ENCODE data around the gene CTSA. TPM values are rescaled to one million over a fixed set of nuclear protein-coding genes. Genes with fewer than 3 reads are reported as not detected.

CTSA gene
- total RNA-seq = 310 and 318 TPM in 2 replicates
- long read RNA-seq, transcript CTSA-203 (14 exons, 1,972 nt) = minor isoform, 96 of 1,258 reads
- long read RNA-seq, transcript CTSA-204 (15 exons, 2,149 nt) = major isoform, 1,027 of 1,258 reads
- long read RNA-seq, transcript CTSA-201 (15 exons, 1,898 nt) = minor isoform, 71 of 1,258 reads
- long read RNA-seq, partial matches to known transcripts = 29 of 1,258 reads
- long read RNA-seq, other reads (novel, unspliced or antisense) = 27 of 1,258 reads

GRCh38 chr20:45890985-45891983 lies at the start of gene CTSA, which contains the start of gene NEURL2:
CTSA (plus strand) TSS chr20:45891335; CDS start chr20:45891569, 234 bp downstream.
NEURL2 (minus strand) TSS chr20:45891208; CDS start chr20:45890991, 217 bp downstream.
- Mint-ChIP-seq H3K4me1 (ENCODE audit: unreplicated experiment) (peaks cover 19% of the 10 kb centered on the region), H3K36me3 (ENCODE audit: unreplicated experiment) (peaks cover 8% of the 10 kb centered on the region), H3K4me3 (ENCODE audit: unreplicated experiment) (peak within 1 kb of the TSS; percentile 88), H3K27me3 (ENCODE audit: unreplicated experiment) (no peaks in the 10 kb centered on the region), H3K27ac (ENCODE audit: unreplicated experiment) (peak within 1 kb of the TSS; percentile 93), H3K9me3 (ENCODE audit: unreplicated experiment) (no peaks in the 10 kb centered on the region)
- DNase-seq (ENCODE audit: extremely low spot score, unreplicated experiment) = peak; percentile 95
- TF ChIP-seq CTCF (IDR thresholded peaks at IDR 0.05) = no peak

GRCh38 chr20:45841407-45842129 lies 49.6 kb upstream of the CTSA start:
- H3K36me3 Mint-ChIP-seq (ENCODE audit: unreplicated experiment) = peaks cover 24% of the 10 kb centered on the region
- no peak for TF ChIP-seq CTCF (IDR thresholded peaks at IDR 0.05)
- H3K4me3 Mint-ChIP-seq (ENCODE audit: unreplicated experiment) = no peak overlapping the region
- DNase-seq (ENCODE audit: extremely low spot score, unreplicated experiment) = no peak
- no peak overlapping the region for H3K27ac Mint-ChIP-seq (ENCODE audit: unreplicated experiment)
- H3K27me3 Mint-ChIP-seq (ENCODE audit: unreplicated experiment) = no peaks in the 10 kb centered on the region
- H3K9me3 Mint-ChIP-seq (ENCODE audit: unreplicated experiment) = no peaks in the 10 kb centered on the region
- H3K4me1 Mint-ChIP-seq (ENCODE audit: unreplicated experiment) = peaks cover 8% of the 10 kb centered on the region

GRCh38 chr20:45842169-45842812 lies 48.8 kb upstream of the CTSA start:
- no peaks in the 10 kb centered on the region for H3K27me3 Mint-ChIP-seq (ENCODE audit: unreplicated experiment)
- H3K9me3 Mint-ChIP-seq (ENCODE audit: unreplicated experiment) = no peaks in the 10 kb centered on the region
- no peak for DNase-seq (ENCODE audit: extremely low spot score, unreplicated experiment)
- peaks cover 24% of the 10 kb centered on the region for H3K36me3 Mint-ChIP-seq (ENCODE audit: unreplicated experiment)
- H3K4me1 Mint-ChIP-seq (ENCODE audit: unreplicated experiment) = peaks cover 1% of the 10 kb centered on the region
- TF ChIP-seq CTCF (IDR thresholded peaks at IDR 0.05) = no peak
- H3K27ac Mint-ChIP-seq (ENCODE audit: unreplicated experiment) = peak overlapping the region; percentile 23
- no peak overlapping the region for H3K4me3 Mint-ChIP-seq (ENCODE audit: unreplicated experiment)

GRCh38 chr20:45843506-45843905 lies 47.6 kb upstream of the CTSA start:
- H3K9me3 Mint-ChIP-seq (ENCODE audit: unreplicated experiment) = no peaks in the 10 kb centered on the region

More at GRCh38 chr20:45843506-45843905, 47.6 kb upstream of the CTSA start:
- DNase-seq (ENCODE audit: extremely low spot score, unreplicated experiment) = no peak
- TF ChIP-seq CTCF (IDR thresholded peaks at IDR 0.05) = no peak
- H3K36me3 Mint-ChIP-seq (ENCODE audit: unreplicated experiment) = peaks cover 24% of the 10 kb centered on the region
- no peak overlapping the region for H3K4me3 Mint-ChIP-seq (ENCODE audit: unreplicated experiment)
- H3K4me1 Mint-ChIP-seq (ENCODE audit: unreplicated experiment) = peaks cover 1% of the 10 kb centered on the region
- H3K27ac Mint-ChIP-seq (ENCODE audit: unreplicated experiment) = no peak overlapping the region
- no peaks in the 10 kb centered on the region for H3K27me3 Mint-ChIP-seq (ENCODE audit: unreplicated experiment)

Data from osteocyte (in vitro differentiated cells).